ENCODE data around the gene CALY.

CALY gene

DNA sequence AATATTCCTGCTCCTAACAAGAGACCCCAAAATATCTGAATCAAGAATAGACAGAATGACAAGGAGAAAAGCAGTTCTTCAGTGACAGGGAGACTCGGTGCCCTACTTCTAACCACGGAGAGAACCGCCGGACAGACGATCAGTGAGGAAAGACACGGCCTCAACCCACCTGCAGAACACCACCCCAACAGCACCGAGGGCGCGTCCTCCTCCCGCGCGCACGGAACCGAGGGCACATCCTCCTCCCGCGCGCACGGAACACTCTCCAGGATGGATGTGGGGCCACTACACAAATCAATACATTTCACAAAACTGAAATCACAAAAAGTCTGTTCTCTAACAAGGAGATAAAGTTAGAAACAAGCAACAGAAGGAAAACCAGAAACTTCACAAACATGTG lies 50.3 kb downstream of the CALY start:
- TF ChIP-seq CTCF (IDR thresholded peaks at IDR 0.05; ENCODE audit: insufficient read depth, low read depth, low read length, missing control alignments), result no peak
- no peak overlapping the region for H3K4me3 ChIP-seq (ENCODE audit: low read depth, low read length)
- no peak for DNase-seq (ENCODE audit: low read depth)

- no peak for DNase-seq (ENCODE audit: low read depth)
- H3K4me3 ChIP-seq (ENCODE audit: low read depth, low read length), result no peak overlapping the region
- no peak for TF ChIP-seq CTCF (IDR thresholded peaks at IDR 0.05; ENCODE audit: insufficient read depth, low read depth, low read length, missing control alignments)
Observed at GRCh38 chr10:133285217-133285616, 51.5 kb downstream of the CALY start.

GRCh38 chr10:133283931-133284330 lies 52.8 kb downstream of the CALY start:
- TF ChIP-seq CTCF (IDR thresholded peaks at IDR 0.05; ENCODE audit: insufficient read depth, low read depth, low read length, missing control alignments), result no peak
- no peak for DNase-seq (ENCODE audit: low read depth)
- no peak overlapping the region for H3K4me3 ChIP-seq (ENCODE audit: low read depth, low read length)

GRCh38 chr10:133282846-133283390 lies 53.8 kb downstream of the CALY start:
- H3K4me3 ChIP-seq (ENCODE audit: low read depth, low read length), result no peak overlapping the region
- no peak for TF ChIP-seq CTCF (IDR thresholded peaks at IDR 0.05; ENCODE audit: insufficient read depth, low read depth, low read length, missing control alignments)
- no peak for DNase-seq (ENCODE audit: low read depth)

GRCh38 chr10:133281628-133282372 lies 54.9 kb downstream of the CALY start:
- TF ChIP-seq CTCF (IDR thresholded peaks at IDR 0.05; ENCODE audit: insufficient read depth, low read depth, low read length, missing control alignments), result no peak
- no peak for DNase-seq (ENCODE audit: low read depth)
- H3K4me3 ChIP-seq (ENCODE audit: low read depth, low read length), result no peak overlapping the region

- no peak for TF ChIP-seq CTCF (IDR thresholded peaks at IDR 0.05; ENCODE audit: insufficient read depth, low read depth, low read length, missing control alignments)
- no peak overlapping the region for H3K4me3 ChIP-seq (ENCODE audit: low read depth, low read length)
- no peak for DNase-seq (ENCODE audit: low read depth)
Observed at GRCh38 chr10:133281084-133281483, 55.6 kb downstream of the CALY start.

All from GM12865 (cell line).